B cell (primary cell): ENCODE measurements around the gene DBP. TPM values are rescaled to one million over a fixed set of nuclear protein-coding genes. Genes with fewer than 3 reads are reported as not detected.
A peak's percentile ranks its signal among the peaks of the same experiment; 100 is the strongest.

ENCODE experiments used
- ATAC-seq: fragments of 200-7000 bp; cut with Tn5 transposase; one replicate; pipeline ENCODE4 v1.10.0; 2021; ENCODE audit warnings: low read depth, mild to moderate bottlenecking, moderate number of reproducible peaks, moderate library complexity
- CTCF ChIA-PET: fragments of 350-600 bp; sonication (Branson Sonifier 250); formaldehyde crosslinking; loops from one replicate; lab custom pipeline; 2021; ENCODE audit warnings: antibody characterized with exemption, inconsistent platforms; lab: Charles Lee
- POLR2A ChIA-PET: fragments of 350-600 bp; sonication (Branson Sonifier 250); formaldehyde crosslinking; loops from one replicate; lab custom pipeline; 2021; ENCODE audit warnings: antibody characterized with exemption; lab: Charles Lee
- DNase-seq: peaks from one replicate; pipeline ENCODE4 v3.0.0; 2013
- H2AFZ ChIP-seq: 2 replicates; pipeline ENCODE4 v1.6.1; 2012; ENCODE audit warnings: mild to moderate bottlenecking, low read depth, low read length; ENCODE audit not compliant: insufficient read depth, poor library complexity, severe bottlenecking
- H3K27ac ChIP-seq, 2 donors: 1 replicate in 1 of 2; 2 replicates in 1 of 2; pipeline ENCODE4 v1.5.1; 2012 to 2013; ENCODE audit warnings: low read length in 2 of 2, mild to moderate bottlenecking in 2 of 2, moderate library complexity in 1 of 2
- H3K27me3 ChIP-seq, 4 experiments: fragments of 200-600 bp in 1 of 4; sonication (generic) in 1 of 4; replicated peaks in 1 of 4; 1 replicate in 2 of 4; 2 replicates in 2 of 4; pipeline versions ENCODE4 v1.6.1 to v1.7.0; 2013 to 2016; ENCODE audit warnings: low read length in 3 of 4, mild to moderate bottlenecking in 2 of 4, mixed read lengths in 1 of 4, moderate library complexity in 1 of 4; ENCODE audit not compliant: insufficient read depth in 4 of 4, control insufficient read depth in 3 of 4; ENCODE audit errors: control extremely low read depth in 1 of 4
- H3K36me3 ChIP-seq, 2 experiments: replicated peaks in 1 of 2; 1 replicate in 1 of 2; 2 replicates in 1 of 2; pipeline versions ENCODE4 v1.6.1 to v1.7.1; 2013; ENCODE audit warnings: low read length in 1 of 2; ENCODE audit not compliant: insufficient read depth in 2 of 2, control insufficient read depth in 1 of 2; ENCODE audit errors: control extremely low read depth in 1 of 2, extremely low read depth in 1 of 2
- H3K4me1 ChIP-seq, 2 donors: fragments of 200-600 bp in 1 of 2; sonication (generic) in 1 of 2; 1 replicate in 1 of 2; 2 replicates in 1 of 2; pipeline versions ENCODE4 v1.5.1 to v1.6.1; 2013 to 2017; ENCODE audit warnings: low read length in 2 of 2; ENCODE audit not compliant: control insufficient read depth in 2 of 2, insufficient read depth in 2 of 2
- H3K4me2 ChIP-seq: replicated peaks from 2 replicates; pipeline ENCODE3; 2012; ENCODE audit warnings: mild to moderate bottlenecking, low read depth, low read length; ENCODE audit not compliant: poor library complexity, severe bottlenecking
- H3K4me3 ChIP-seq, 5 experiments: fragments of 200-600 bp in 1 of 5; sonication (generic) in 1 of 5; 1 replicate in 3 of 5; 2 replicates in 2 of 5; pipeline versions ENCODE4 v1.5.1 to v1.7.0; 2011 to 2016; ENCODE audit warnings: low read length in 4 of 5, mild to moderate bottlenecking in 4 of 5, low read depth in 2 of 5, control low read depth in 1 of 5, moderate library complexity in 1 of 5; ENCODE audit not compliant: insufficient read depth in 1 of 5; ENCODE audit errors: control extremely low read depth in 1 of 5, extremely low read depth in 1 of 5
- H3K79me2 ChIP-seq: fragments of 200-600 bp; sonication (generic); one replicate; pipeline ENCODE4 v1.6.0; 2016; ENCODE audit warnings: low read length; ENCODE audit not compliant: control insufficient read depth, insufficient read depth
- H3K9ac ChIP-seq: fragments of 200-600 bp; sonication (generic); 2 replicates; pipeline ENCODE4 v1.6.1; 2017; ENCODE audit warnings: mild to moderate bottlenecking, low read length, moderate library complexity
- H3K9me3 ChIP-seq, 3 donors: one replicate each; pipeline versions ENCODE4 v1.6.1 to v1.7.1; 2013; ENCODE audit warnings: low read length in 2 of 3; ENCODE audit not compliant: control insufficient read depth in 2 of 3, insufficient read depth in 1 of 3; ENCODE audit errors: control extremely low read depth in 1 of 3
- H4K20me1 ChIP-seq: 2 replicates; pipeline ENCODE4 v1.6.0; 2012; ENCODE audit warnings: mild to moderate bottlenecking, low read length; ENCODE audit not compliant: insufficient read depth, control insufficient read depth, poor library complexity, severe bottlenecking
- H3K27ac Mint-ChIP-seq: one replicate; pipeline ENCODE4 v1.8.0; 2021; ENCODE audit warnings: mixed read lengths
- H3K27me3 Mint-ChIP-seq: one replicate; pipeline ENCODE4 v1.8.0; 2021; ENCODE audit warnings: mixed read lengths
- H3K4me1 Mint-ChIP-seq: one replicate; pipeline ENCODE4 v1.8.0; 2021; ENCODE audit warnings: mixed read lengths
- H3K4me3 Mint-ChIP-seq: one replicate; pipeline ENCODE4 v1.8.0; 2021; ENCODE audit warnings: mixed read lengths
- H3K9me3 Mint-ChIP-seq: one replicate; pipeline ENCODE4 v1.8.0; 2022; ENCODE audit warnings: mixed read lengths; ENCODE audit not compliant: insufficient read depth
- CTCF ChIP-seq: fragments of 200-600 bp; IDR thresholded peaks from one replicate; pipeline ENCODE4 v1.8.0; 2022; ENCODE audit warnings: antibody characterized with exemption, mild to moderate bottlenecking
- EZH2 ChIP-seq: IDR thresholded peaks from 2 replicates; pipeline ENCODE4 v1.6.1; 2012; ENCODE audit warnings: borderline replicate concordance, low read depth, mild to moderate bottlenecking, moderate library complexity, low read length; ENCODE audit not compliant: insufficient read depth, poor library complexity, severe bottlenecking
- WGBS: methylation state at CpG from one replicate; pipeline ENCODE4 v1.1.5; 2013; ENCODE audit warnings: missing lambda C conversion rate; ENCODE audit not compliant: insufficient coverage; 5-methylcytosine and 5-hydroxymethylcytosine counted together
- intact Hi-C: fragments of 100-400 bp; cut with micrococcal nuclease; formaldehyde crosslinking; loops from one replicate; pipeline ENCODE4 v1.10.0; 2022
- polyA plus RNA-seq: library from polyadenylated mRNA; depleted of rRNA; stranded (reverse); fragments of >200 nt; gene quantifications from 2 replicates; pipeline ENCODE4 v1.2.3, GENCODE V29; 2012
- total RNA-seq, 2 donors: library from RNA; stranded (reverse); fragments of 120-200 nt in 1 of 2; gene quantifications; 1 replicate in 1 of 2; 2 replicates in 1 of 2; pipeline versions ENCODE4 v1.2.3 to v1.2.4, GENCODE V29; 2013 to 2022

Gene DBP
- total and polyA plus RNA-seq, 2 donors (not counting 1 experiment from before 2014, with no cell fraction given): 23.5 to 33.0 TPM

GRCh38 chr19:48624791-48625723 is 12.1 kb downstream of the DBP start:
- ATAC-seq (no peak), DNase-seq (no peak)
- H3K4me2 ChIP-seq: peak overlapping the region; percentile 84
- H3K27ac Mint-ChIP-seq: peak overlapping the region; percentile 84
- no peaks in the 10 kb centered on the region for H3K27me3 Mint-ChIP-seq
- H3K4me1 Mint-ChIP-seq: peaks cover 31% of the 10 kb centered on the region
- no peak overlapping the region for H2AFZ ChIP-seq
- H3K9me3 ChIP-seq: peaks cover 0 to 8% (median 0%) of the 10 kb centered on the region in 3 donors
- H4K20me1 ChIP-seq: peaks cover 23% of the 10 kb centered on the region
- intact Hi-C loops: loop anchor here (1.0 kb wide), 2 partner anchors 12 to 455 kb away; partner anchors contain the start of genes DBP, LIG1 and ZSWIM9
- WGBS: 83% methylated on average over 18 of the region's 24 CpGs
- H3K27ac ChIP-seq: peak overlapping the region; percentile 30 to 63
- no peaks in the 10 kb centered on the region for H3K27me3 ChIP-seq
- no peak for TF ChIP-seq CTCF
- TF ChIP-seq EZH2: no peak
- no peaks in the 10 kb centered on the region for H3K9me3 Mint-ChIP-seq
- H3K9ac ChIP-seq: peak overlapping the region; percentile 54
- H3K4me3 Mint-ChIP-seq: peak overlapping the region; percentile 78
- ChIA-PET POLR2A (interaction anchor here (1.9 kb wide), 1 partner anchor 12 kb away, joined by 7 read pairs; the partner anchor contains the start of gene DBP), CTCF (interaction anchor here (2.1 kb wide), 1 partner anchor 9 kb away, joined by 6 read pairs; no protein-coding TSS in a partner anchor)
- peaks cover 0 to 23% of the 10 kb centered on the region in 2 experiments for H3K36me3 ChIP-seq
- peaks cover 14 to 23% of the 10 kb centered on the region in 2 donors for H3K4me1 ChIP-seq
- H3K79me2 ChIP-seq: no peaks in the 10 kb centered on the region
- H3K4me3 ChIP-seq: no peak overlapping the region
